Sigmoid colon (tissue), 7 donors: Measurements from ENCODE around the gene PRICKLE1. TPM values are rescaled to one million over a fixed set of nuclear protein-coding genes. Genes with fewer than 3 reads are reported as not detected.

Experiments used
- DNase-seq: peaks from one replicate; pipeline ENCODE4 v3.0.0-alpha.2; 2019
- H3K27ac ChIP-seq, 4 donors: fragments of 200-600 bp; sonication (generic); one replicate each; pipeline ENCODE4 v1.5.1; 2016 to 2019; ENCODE audit warnings: mild to moderate bottlenecking in 1 of 4
- H3K27me3 ChIP-seq, 3 donors: fragments of 200-600 bp; sonication (generic); one replicate each; pipeline ENCODE4 v1.5.1; 2019; ENCODE audit warnings: mild to moderate bottlenecking in 1 of 3
- H3K36me3 ChIP-seq, 4 donors: fragments of 200-600 bp; sonication (generic); one replicate each; pipeline ENCODE4 v1.5.1; 2016 to 2019
- H3K4me1 ChIP-seq, 4 donors: fragments of 200-600 bp; sonication (generic); one replicate each; pipeline ENCODE4 v1.5.1; 2017 to 2019
- H3K4me3 ChIP-seq, 4 donors: fragments of 200-600 bp; sonication (generic); one replicate each; pipeline ENCODE4 v1.5.1; 2017 to 2019; ENCODE audit warnings: mild to moderate bottlenecking in 2 of 4, moderate library complexity in 1 of 4
- H3K9me3 ChIP-seq, 4 donors: fragments of 200-600 bp in 3 of 4; sonication (generic) in 3 of 4; one replicate each; pipeline versions ENCODE4 v1.5.1 to v1.6.1; 2013 to 2019
- EP300 ChIP-seq, 4 donors: sonication (generic); formaldehyde crosslinking; IDR thresholded peaks; one replicate each; pipeline ENCODE4 v1.6.1; 2017; ENCODE audit warnings: antibody characterized with exemption in 4 of 4
- POLR2A ChIP-seq, 2 donors: fragments of 450-650 bp; IDR thresholded peaks; one replicate each; pipeline ENCODE4 v1.6.1; 2016; ENCODE audit warnings: antibody characterized with exemption in 2 of 2, mild to moderate bottlenecking in 2 of 2, moderate library complexity in 2 of 2
- POLR2AphosphoS5 ChIP-seq, 4 donors: sonication (generic); formaldehyde crosslinking; IDR thresholded peaks; one replicate each; pipeline ENCODE4 v1.6.1; 2017; ENCODE audit warnings: antibody characterized with exemption in 4 of 4
- WGBS, 2 donors: extraction: QIAGEN DNeasy Blood & Tissue Kit; methylation state at CpG; one replicate each; pipeline ENCODE4 v1.1.7; 2013; 5-methylcytosine and 5-hydroxymethylcytosine counted together
- intact Hi-C: fragments of 100-400 bp; cut with DNase I; formaldehyde crosslinking; loops from one replicate; pipeline ENCODE4 v1.15.1; 2023
- polyA plus RNA-seq, 3 donors: library from polyadenylated mRNA; stranded (reverse); fragments of 200-250 nt; gene quantifications; one replicate each; pipeline ENCODE4 v1.2.3, GENCODE V29; 2013
- total RNA-seq, 4 donors: library from RNA; depleted of rRNA; stranded (reverse); fragments of >200 nt; gene quantifications; one replicate each; pipeline ENCODE4 v1.1.0, GENCODE V29; 2016
- TF ChIP-seq, protein P1 (sequence below), 4 experiments: fragments of 450-650 bp in 3 of 4; fragments of 200-600 bp in 1 of 4; IDR thresholded peaks; one replicate each; pipeline ENCODE4 v1.5.1; 2016 to 2019; ENCODE audit warnings: antibody characterized with exemption in 4 of 4, mild to moderate bottlenecking in 3 of 4, moderate library complexity in 2 of 4
- donor health status: healthy with polysubstance abuse.
- donor health status: Bipolar disorder and iron deficiency.
- donor health status: healthy.

Gene PRICKLE1
- total and polyA plus RNA-seq, 7 donors = 0.46 to 12.4 (median 7.8) TPM

DNA sequence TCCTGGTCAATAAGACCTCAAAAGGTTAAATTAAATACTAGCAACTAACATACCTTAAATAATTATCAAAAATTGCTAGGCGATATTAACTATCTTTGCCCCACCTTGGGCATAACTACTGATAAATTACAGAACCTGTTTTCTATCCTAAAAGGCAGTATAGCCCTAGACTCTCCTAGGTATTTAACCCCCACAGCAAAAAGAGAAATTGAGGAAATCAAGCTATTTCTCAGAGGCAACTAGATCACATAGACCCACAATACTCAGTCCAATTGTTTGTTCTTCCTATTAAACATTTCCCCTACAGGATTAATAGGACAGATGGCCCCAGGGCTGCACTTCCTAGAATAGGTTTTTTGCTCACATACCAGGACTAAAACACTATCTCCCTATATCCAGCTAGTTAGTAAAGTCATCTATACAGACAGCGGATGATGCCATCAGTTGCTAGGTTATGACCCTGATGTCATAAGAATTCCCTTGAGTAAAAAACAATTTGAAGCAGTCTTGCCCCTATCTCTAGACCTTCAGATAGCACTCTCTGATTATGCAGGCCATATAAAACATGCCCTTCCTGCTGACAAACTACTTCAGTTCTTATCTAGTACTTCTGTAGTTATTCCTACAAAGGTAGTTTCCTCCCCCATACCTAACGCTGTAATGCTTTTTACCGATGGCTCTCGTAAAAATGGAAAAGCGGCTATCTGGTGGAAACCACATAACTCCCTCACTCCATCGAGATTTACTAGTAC, 145.2 kb downstream of the PRICKLE1 start:
- intact Hi-C loops = no loop called here
- TF ChIP-seq POLR2A (IDR thresholded peaks at IDR 0.05) = no peak
- no peak for TF ChIP-seq EP300 (IDR thresholded peaks at IDR 0.05)
- TF ChIP-seq, protein P1, sequence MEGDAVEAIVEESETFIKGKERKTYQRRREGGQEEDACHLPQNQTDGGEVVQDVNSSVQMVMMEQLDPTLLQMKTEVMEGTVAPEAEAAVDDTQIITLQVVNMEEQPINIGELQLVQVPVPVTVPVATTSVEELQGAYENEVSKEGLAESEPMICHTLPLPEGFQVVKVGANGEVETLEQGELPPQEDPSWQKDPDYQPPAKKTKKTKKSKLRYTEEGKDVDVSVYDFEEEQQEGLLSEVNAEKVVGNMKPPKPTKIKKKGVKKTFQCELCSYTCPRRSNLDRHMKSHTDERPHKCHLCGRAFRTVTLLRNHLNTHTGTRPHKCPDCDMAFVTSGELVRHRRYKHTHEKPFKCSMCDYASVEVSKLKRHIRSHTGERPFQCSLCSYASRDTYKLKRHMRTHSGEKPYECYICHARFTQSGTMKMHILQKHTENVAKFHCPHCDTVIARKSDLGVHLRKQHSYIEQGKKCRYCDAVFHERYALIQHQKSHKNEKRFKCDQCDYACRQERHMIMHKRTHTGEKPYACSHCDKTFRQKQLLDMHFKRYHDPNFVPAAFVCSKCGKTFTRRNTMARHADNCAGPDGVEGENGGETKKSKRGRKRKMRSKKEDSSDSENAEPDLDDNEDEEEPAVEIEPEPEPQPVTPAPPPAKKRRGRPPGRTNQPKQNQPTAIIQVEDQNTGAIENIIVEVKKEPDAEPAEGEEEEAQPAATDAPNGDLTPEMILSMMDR (IDR thresholded peaks at IDR 0.05) = no peak
- no peak for TF ChIP-seq POLR2AphosphoS5 (IDR thresholded peaks at IDR 0.05)
- DNase-seq = no peak
- Histone ChIP-seq H3K27ac (no peak overlapping the region), H3K36me3 (peaks cover 5 to 70% (median 14%) of the 10 kb centered on the region in 4 donors), H3K4me1 (no peaks in the 10 kb centered on the region), H3K27me3 (no peaks in the 10 kb centered on the region), H3K4me3 (no peak overlapping the region), H3K9me3 (peaks cover 0 to 2% (median 0%) of the 10 kb centered on the region in 4 donors)
- 97 to 98% methylated on average over 7 of the region's 7 CpGs for WGBS, 2 donors

GRCh38 chr12:42442888-42443287, 146.7 kb downstream of the PRICKLE1 start:
- Histone ChIP-seq H3K4me3 (no peak overlapping the region), H3K27me3 (no peaks in the 10 kb centered on the region), H3K4me1 (no peaks in the 10 kb centered on the region), H3K9me3 (peaks cover 0 to 2% (median 0%) of the 10 kb centered on the region in 4 donors), H3K36me3 (peaks cover 5 to 63% (median 14%) of the 10 kb centered on the region in 4 donors), H3K27ac (no peak overlapping the region)
- intact Hi-C loops = no loop called here
- no peak for TF ChIP-seq POLR2A (IDR thresholded peaks at IDR 0.05)
- TF ChIP-seq EP300 (IDR thresholded peaks at IDR 0.05) = no peak
- no peak for TF ChIP-seq POLR2AphosphoS5 (IDR thresholded peaks at IDR 0.05)
- TF ChIP-seq, protein P1 (IDR thresholded peaks at IDR 0.05) = no peak
- WGBS, 2 donors = 96 to 99% methylated on average over 8 of the region's 8 CpGs
- DNase-seq = no peak

- no peak overlapping the region for H3K4me3 ChIP-seq
- H3K27ac ChIP-seq = no peak overlapping the region
- H3K4me1 ChIP-seq = no peaks in the 10 kb centered on the region
- 91 to 93% methylated on average over 19 of the region's 19 CpGs for WGBS, 2 donors
- no peak for DNase-seq
- no peaks in the 10 kb centered on the region for H3K27me3 ChIP-seq
- peaks cover 0 to 2% (median 0%) of the 10 kb centered on the region in 4 donors for H3K9me3 ChIP-seq
- no peak for TF ChIP-seq EP300 (IDR thresholded peaks at IDR 0.05)
- no peak for TF ChIP-seq POLR2AphosphoS5 (IDR thresholded peaks at IDR 0.05)
- no peak for TF ChIP-seq POLR2A (IDR thresholded peaks at IDR 0.05)
- TF ChIP-seq, protein P1 (IDR thresholded peaks at IDR 0.05) = no peak
- intact Hi-C loops = no loop called here
- peaks cover 5 to 59% (median 14%) of the 10 kb centered on the region in 4 donors for H3K36me3 ChIP-seq
These were observed 147.2 kb downstream of the PRICKLE1 start for GRCh38 chr12:42442311-42442759.

GRCh38 chr12:42440608-42441007, 148.9 kb downstream of the PRICKLE1 start:
- H3K4me3 ChIP-seq = no peak overlapping the region
- DNase-seq = no peak

More at GRCh38 chr12:42440608-42441007, 148.9 kb downstream of the PRICKLE1 start:
- Histone ChIP-seq H3K9me3 (peaks cover 0 to 2% (median 0%) of the 10 kb centered on the region in 4 donors), H3K27ac (no peak overlapping the region), H3K27me3 (no peaks in the 10 kb centered on the region), H3K4me1 (no peaks in the 10 kb centered on the region), H3K36me3 (peaks cover 5 to 43% (median 10%) of the 10 kb centered on the region in 4 donors)
- TF ChIP-seq EP300 (IDR thresholded peaks at IDR 0.05) (no peak), POLR2AphosphoS5 (IDR thresholded peaks at IDR 0.05) (no peak), POLR2A (IDR thresholded peaks at IDR 0.05) (no peak)
- TF ChIP-seq, protein P1 (IDR thresholded peaks at IDR 0.05) = no peak
- intact Hi-C loops = no loop called here
- WGBS, 2 donors = 96% methylated on average over 11 of the region's 11 CpGs
